ENCODE measurements around the gene CRAMP1.

- TF ChIP-seq TCF7L2 (IDR thresholded peaks at IDR 0.05; ENCODE audit: low read depth, low read length) (no peak), CTCF (IDR thresholded peaks at IDR 0.05) (no peak), SIN3A (IDR thresholded peaks at IDR 0.05; ENCODE audit: borderline replicate concordance, insufficient read depth, low read depth, low read length) (no peak), REST (IDR thresholded peaks at IDR 0.05; ENCODE audit: insufficient read depth in 1 of 2, low read depth in 2 of 2, low read length in 1 of 2) (no peak), POLR2AphosphoS5 (IDR thresholded peaks at IDR 0.05; ENCODE audit: low read depth, low read length) (no peak)
These were observed 38.0 kb downstream of the CRAMP1 start for GRCh38 chr16:1650131-1650530.
